GM20000 (cell line): Measurements from ENCODE around the gene EPC2.

Experiments used
- DNase-seq: peaks from one replicate; pipeline ENCODE4 v3.0.0; 2012; ENCODE audit warnings: low spot score
- TF ChIP-seq, protein P1 (sequence below): IDR thresholded peaks from 2 replicates; pipeline ENCODE4 v1.5.1; 2012; ENCODE audit warnings: mild to moderate bottlenecking, control low read depth; ENCODE audit errors: extremely low read depth, missing control alignments

EPC2 gene

DNA sequence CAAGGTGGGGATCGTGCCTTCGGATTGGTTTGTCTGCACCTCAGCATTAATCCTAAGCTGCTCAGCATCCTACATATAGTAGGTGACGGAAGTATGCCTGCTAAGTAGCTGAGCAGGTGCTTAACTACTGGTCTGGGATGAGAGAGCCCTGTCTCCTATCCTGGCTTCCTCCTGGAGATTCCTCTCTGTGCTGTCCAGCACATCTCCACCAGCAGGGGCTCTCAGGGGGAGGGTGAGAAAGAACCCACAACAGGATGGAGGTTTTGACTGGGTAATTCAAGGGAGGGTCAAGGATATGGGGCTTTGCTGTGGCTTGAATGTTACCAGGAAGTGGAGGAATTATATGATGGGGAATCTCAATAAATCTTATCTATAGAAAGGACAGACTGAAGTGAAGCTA is 185.1 kb downstream of the EPC2 start:
- TF ChIP-seq, protein P1, sequence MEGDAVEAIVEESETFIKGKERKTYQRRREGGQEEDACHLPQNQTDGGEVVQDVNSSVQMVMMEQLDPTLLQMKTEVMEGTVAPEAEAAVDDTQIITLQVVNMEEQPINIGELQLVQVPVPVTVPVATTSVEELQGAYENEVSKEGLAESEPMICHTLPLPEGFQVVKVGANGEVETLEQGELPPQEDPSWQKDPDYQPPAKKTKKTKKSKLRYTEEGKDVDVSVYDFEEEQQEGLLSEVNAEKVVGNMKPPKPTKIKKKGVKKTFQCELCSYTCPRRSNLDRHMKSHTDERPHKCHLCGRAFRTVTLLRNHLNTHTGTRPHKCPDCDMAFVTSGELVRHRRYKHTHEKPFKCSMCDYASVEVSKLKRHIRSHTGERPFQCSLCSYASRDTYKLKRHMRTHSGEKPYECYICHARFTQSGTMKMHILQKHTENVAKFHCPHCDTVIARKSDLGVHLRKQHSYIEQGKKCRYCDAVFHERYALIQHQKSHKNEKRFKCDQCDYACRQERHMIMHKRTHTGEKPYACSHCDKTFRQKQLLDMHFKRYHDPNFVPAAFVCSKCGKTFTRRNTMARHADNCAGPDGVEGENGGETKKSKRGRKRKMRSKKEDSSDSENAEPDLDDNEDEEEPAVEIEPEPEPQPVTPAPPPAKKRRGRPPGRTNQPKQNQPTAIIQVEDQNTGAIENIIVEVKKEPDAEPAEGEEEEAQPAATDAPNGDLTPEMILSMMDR = no peak

DNA sequence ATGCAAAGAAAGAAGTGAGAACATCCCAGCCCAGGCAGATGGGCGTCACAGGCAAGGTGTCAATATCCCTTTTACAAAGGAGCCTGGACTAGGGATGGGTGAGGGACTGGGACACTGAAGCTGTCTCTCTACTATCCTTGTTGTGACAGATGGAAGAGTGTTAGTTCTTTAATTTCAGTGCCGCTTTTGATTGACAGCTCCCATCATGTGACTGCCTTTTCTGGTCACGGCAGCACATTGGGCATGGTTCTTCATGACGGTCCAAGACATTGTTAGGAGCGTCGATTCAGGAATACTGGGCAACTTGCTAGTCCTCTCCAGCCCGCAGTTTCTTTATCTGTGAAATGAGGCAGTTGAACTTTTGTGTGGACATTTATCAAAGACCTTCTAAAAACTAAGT is 188.1 kb downstream of the EPC2 start:
- TF ChIP-seq, protein P1 = no peak
- DNase-seq = no peak

More for the DNA sequence above, 185.1 kb downstream of the EPC2 start:
- no peak for DNase-seq
